ENCODE results near the gene ESCO1. TPM values are rescaled to one million over a fixed set of nuclear protein-coding genes. Genes with fewer than 3 reads are reported as not detected.

The ESCO1 gene
- total and polyA plus RNA-seq, 2 experiments from 2014 or later: 50.4 to 56.8 TPM

- TF ChIP-seq CTCF (conservative IDR thresholded peaks at IDR 0.05; ENCODE audit: low read depth in 2 of 2): no peak
- no peak for TF ChIP-seq EZH2phosphoT487 (IDR thresholded peaks at IDR 0.05; ENCODE audit: unreplicated experiment)
- no peak for TF ChIP-seq REST (IDR thresholded peaks at IDR 0.05; ENCODE audit: unreplicated experiment)
- TF ChIP-seq, protein P1, sequence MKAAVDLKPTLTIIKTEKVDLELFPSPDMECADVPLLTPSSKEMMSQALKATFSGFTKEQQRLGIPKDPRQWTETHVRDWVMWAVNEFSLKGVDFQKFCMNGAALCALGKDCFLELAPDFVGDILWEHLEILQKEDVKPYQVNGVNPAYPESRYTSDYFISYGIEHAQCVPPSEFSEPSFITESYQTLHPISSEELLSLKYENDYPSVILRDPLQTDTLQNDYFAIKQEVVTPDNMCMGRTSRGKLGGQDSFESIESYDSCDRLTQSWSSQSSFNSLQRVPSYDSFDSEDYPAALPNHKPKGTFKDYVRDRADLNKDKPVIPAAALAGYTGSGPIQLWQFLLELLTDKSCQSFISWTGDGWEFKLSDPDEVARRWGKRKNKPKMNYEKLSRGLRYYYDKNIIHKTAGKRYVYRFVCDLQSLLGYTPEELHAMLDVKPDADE (IDR thresholded peaks at IDR 0.05): no peak
- no peak for TF ChIP-seq ZNF114 (CRISPR knock-in tag; IDR thresholded peaks at IDR 0.05)
- TF ChIP-seq ZNF331 (CRISPR knock-in tag; IDR thresholded peaks at IDR 0.05; ENCODE audit: low read depth): no peak
- no peak for TF ChIP-seq NANOG (IDR thresholded peaks at IDR 0.05; ENCODE audit: borderline replicate concordance)
Observed at GRCh38 chr18:21526463-21526862, 74.0 kb downstream of the ESCO1 start (continued).

- Histone ChIP-seq H3K79me2 (replicated peaks; ENCODE audit: insufficient read depth) (no peaks in the 10 kb centered on the region), H3K27me3 (ENCODE audit: insufficient read depth) (no peaks in the 10 kb centered on the region), H3K9me2 (ENCODE audit: insufficient read depth) (no peaks in the 10 kb centered on the region), H3K4me2 (no peak overlapping the region), H2AFZ (no peak overlapping the region), H3K4me1 (ENCODE audit: insufficient read depth) (no peaks in the 10 kb centered on the region), H3K4me3 (no peak overlapping the region), H3K36me3 (ENCODE audit: insufficient read depth) (peaks cover 23% of the 10 kb centered on the region), H3F3A (replicated peaks; ENCODE audit: low read depth) (no peaks in the 10 kb centered on the region), H3K27ac (ENCODE audit: low read depth) (no peak overlapping the region), H4K20me1 (replicated peaks; ENCODE audit: insufficient read depth) (no peaks in the 10 kb centered on the region; the same call in 1 of the 2 replicates)
- H3K36me3 Mint-ChIP-seq (ENCODE audit: low read depth): peaks cover 24% of the 10 kb centered on the region
- no peak overlapping the region for H3K4me3 Mint-ChIP-seq
- ATAC-seq (no peak), DNase-seq (ENCODE audit: low spot score) (no peak)
- H3K4me1 Mint-ChIP-seq: no peaks in the 10 kb centered on the region
- H3K27ac Mint-ChIP-seq: no peak overlapping the region
- no peaks in the 10 kb centered on the region for H3K9me3 Mint-ChIP-seq
- no peaks in the 10 kb centered on the region for H3K27me3 Mint-ChIP-seq (ENCODE audit: insufficient read depth, low read depth, poor library complexity)
- TF ChIP-seq STAT1 (IDR thresholded peaks at IDR 0.05; ENCODE audit: unreplicated experiment) (no peak), CREB1 (CRISPR knock-in tag; IDR thresholded peaks at IDR 0.05; ENCODE audit: low read depth) (no peak), CTCF (conservative IDR thresholded peaks at IDR 0.05; ENCODE audit: low read depth in 2 of 2) (no peak), REST (IDR thresholded peaks at IDR 0.05; ENCODE audit: unreplicated experiment) (no peak), ZNF114 (CRISPR knock-in tag; IDR thresholded peaks at IDR 0.05) (no peak)
- TF ChIP-seq, protein P1 (IDR thresholded peaks at IDR 0.05): no peak
Observed at GRCh38 chr18:21525916-21526315, 74.6 kb downstream of the ESCO1 start.

All from GM23338 (cell line).